H1 (cell line): ENCODE data around the gene LRIT2. TPM values are rescaled to one million over a fixed set of nuclear protein-coding genes. Genes with fewer than 3 reads are reported as not detected.

ENCODE experiments used
- CTCF ChIA-PET: fragments of 300-600 bp; sonication (Branson Sonifier 250); formaldehyde crosslinking; loops from one replicate; lab custom pipeline; 2021; ENCODE audit not compliant: partially characterized antibody; lab: Charles Lee
- POLR2A ChIA-PET: fragments of 300-600 bp; sonication (Branson Sonifier 250); formaldehyde crosslinking; loops from one replicate; lab custom pipeline; 2021; ENCODE audit warnings: inconsistent platforms; ENCODE audit not compliant: partially characterized antibody; lab: Charles Lee
- DNase-seq, 2 experiments: peaks; one replicate each; pipeline versions ENCODE4 v3.0.0 to v3.0.0-alpha.2; 2010 to 2022; ENCODE audit warnings: low spot score in 2 of 2, low read depth in 1 of 2, mixed read lengths in 1 of 2
- FAIRE-seq: peaks from 2 replicates; lab custom pipeline; 2011; peaks lifted over from hg19 to GRCh38; lab: Jason Lieb, UNC
- H2AFZ ChIP-seq: 2 replicates; pipeline ENCODE4 v1.8.1; 2012; ENCODE audit warnings: low read length, inconsistent platforms
- H2AK5ac ChIP-seq: 2 replicates; pipeline ENCODE4 v1.6.1; 2013; ENCODE audit warnings: low read depth, low read length
- H2BK120ac ChIP-seq: replicated peaks from 2 replicates; pipeline ENCODE3; 2013; ENCODE audit warnings: low read depth, low read length, inconsistent platforms
- H2BK12ac ChIP-seq: 2 replicates; pipeline ENCODE4 v1.6.1; 2013; ENCODE audit warnings: low read depth, low read length
- H2BK15ac ChIP-seq: 2 replicates; pipeline ENCODE4 v1.6.1; 2013; ENCODE audit warnings: low read length
- H2BK20ac ChIP-seq: 2 replicates; pipeline ENCODE4 v1.6.1; 2013; ENCODE audit warnings: low read length
- H2BK5ac ChIP-seq: 2 replicates; pipeline ENCODE4 v1.6.1; 2013; ENCODE audit warnings: low read depth, low read length
- H3K14ac ChIP-seq: 2 replicates; pipeline ENCODE4 v1.6.1; 2013; ENCODE audit warnings: inconsistent platforms; ENCODE audit not compliant: insufficient read length
- H3K18ac ChIP-seq: 2 replicates; pipeline ENCODE4 v1.6.1; 2013; ENCODE audit warnings: low read length; ENCODE audit errors: extremely low read depth
- H3K23ac ChIP-seq: 2 replicates; pipeline ENCODE4 v1.6.1; 2013; ENCODE audit warnings: inconsistent platforms; ENCODE audit not compliant: insufficient read length
- H3K23me2 ChIP-seq: 2 replicates; pipeline ENCODE4 v1.6.1; 2013; ENCODE audit warnings: low read depth, low read length
- H3K27ac ChIP-seq: 2 replicates; pipeline ENCODE4 v1.6.1; 2011; ENCODE audit warnings: low read depth, low read length, inconsistent platforms
- H3K27me3 ChIP-seq, 4 experiments: replicated peaks in 1 of 4; 1 replicate in 1 of 4; 2 replicates in 3 of 4; pipeline versions ENCODE4 v1.6.1 to v1.8.1; 2011 to 2013; ENCODE audit warnings: low read length in 3 of 4, mild to moderate bottlenecking in 3 of 4, inconsistent platforms in 2 of 4, mixed read lengths in 2 of 4, moderate library complexity in 1 of 4; ENCODE audit not compliant: control insufficient read depth in 3 of 4, insufficient read depth in 3 of 4; ENCODE audit errors: extremely low read depth in 1 of 4
- H3K36me3 ChIP-seq, 4 experiments: 2 replicates each; pipeline versions ENCODE4 v1.6.1 to v1.8.1; 2011 to 2013; ENCODE audit warnings: mild to moderate bottlenecking in 4 of 4, low read length in 3 of 4, moderate library complexity in 2 of 4, control low read depth in 1 of 4, inconsistent platforms in 1 of 4; ENCODE audit not compliant: insufficient read depth in 4 of 4, control insufficient read depth in 2 of 4
- H3K4ac ChIP-seq: replicated peaks from 2 replicates; pipeline ENCODE3; 2013; ENCODE audit warnings: low read length, low read depth, mixed read lengths, inconsistent platforms; ENCODE audit not compliant: insufficient read length
- H3K4me1 ChIP-seq, 4 experiments: replicated peaks in 1 of 4; 1 replicate in 1 of 4; 2 replicates in 3 of 4; pipeline versions ENCODE4 v1.6.1 to v1.8.1; 2011 to 2013; ENCODE audit warnings: low read length in 3 of 4, inconsistent platforms in 2 of 4, mixed read lengths in 1 of 4; ENCODE audit not compliant: insufficient read depth in 4 of 4, control insufficient read depth in 3 of 4
- H3K4me2 ChIP-seq, 2 experiments: 2 replicates each; pipeline versions ENCODE4 v1.6.1 to v1.8.1; 2011 to 2013; ENCODE audit warnings: low read depth in 2 of 2, low read length in 2 of 2, control low read depth in 1 of 2, inconsistent platforms in 1 of 2, mild to moderate bottlenecking in 1 of 2; ENCODE audit not compliant: insufficient read depth in 1 of 2
- H3K4me3 ChIP-seq, 4 experiments: fragments of 200-600, 300-600 bp in 1 of 4; sonication (generic), shearing (Covaris generic), sonication (Bioruptor Twin) in 1 of 4; 2 replicates each; pipeline versions ENCODE4 v1.5.1 to v1.8.1; 2011 to 2016; ENCODE audit warnings: low read length in 4 of 4, low read depth in 3 of 4, control low read depth in 2 of 4, inconsistent platforms in 2 of 4, mild to moderate bottlenecking in 2 of 4, mixed read lengths in 1 of 4, moderate library complexity in 1 of 4; ENCODE audit not compliant: insufficient read depth in 2 of 4; ENCODE audit errors: extremely low read depth in 1 of 4
- H3K56ac ChIP-seq: replicated peaks from 2 replicates; pipeline ENCODE3; 2013; ENCODE audit warnings: low read depth, mild to moderate bottlenecking, mixed read lengths, low read length, inconsistent platforms; ENCODE audit not compliant: insufficient read length
- H3K79me1 ChIP-seq: 2 replicates; pipeline ENCODE4 v1.6.1; 2013; ENCODE audit warnings: low read depth, low read length, control low read depth
- H3K79me2 ChIP-seq, 2 experiments: 2 replicates each; pipeline versions ENCODE4 v1.6.1 to v1.8.1; 2012 to 2013; ENCODE audit warnings: low read length in 2 of 2, mild to moderate bottlenecking in 2 of 2, inconsistent platforms in 1 of 2; ENCODE audit not compliant: insufficient read depth in 2 of 2, control insufficient read depth in 1 of 2
- H3K9ac ChIP-seq, 4 experiments: replicated peaks in 1 of 4; 1 replicate in 1 of 4; 2 replicates in 3 of 4; pipeline versions ENCODE4 v1.6.1 to v1.8.1; 2011 to 2013; ENCODE audit warnings: low read depth in 3 of 4, low read length in 3 of 4, control low read depth in 2 of 4, mild to moderate bottlenecking in 2 of 4, moderate library complexity in 2 of 4, inconsistent platforms in 1 of 4; ENCODE audit errors: extremely low read depth in 1 of 4
- H3K9me3 ChIP-seq, 2 experiments: 2 replicates each; pipeline versions ENCODE4 v1.6.1 to v1.8.1; 2012 to 2013; ENCODE audit warnings: mild to moderate bottlenecking in 2 of 2, moderate library complexity in 2 of 2, control low read depth in 1 of 2, inconsistent platforms in 1 of 2, low read depth in 1 of 2, low read length in 1 of 2, mixed read lengths in 1 of 2; ENCODE audit not compliant: insufficient read depth in 2 of 2
- H4K20me1 ChIP-seq, 2 experiments: replicated peaks in 1 of 2; 2 replicates each; pipeline versions ENCODE3 to v1.8.1; 2011 to 2013; ENCODE audit warnings: inconsistent platforms in 2 of 2, low read length in 2 of 2, mild to moderate bottlenecking in 1 of 2; ENCODE audit not compliant: insufficient read depth in 2 of 2, control insufficient read depth in 1 of 2
- H4K5ac ChIP-seq: 2 replicates; pipeline ENCODE4 v1.6.1; 2013; ENCODE audit warnings: low read length, low read depth, mixed read lengths, inconsistent platforms; ENCODE audit not compliant: insufficient read length
- H4K8ac ChIP-seq: 2 replicates; pipeline ENCODE4 v1.8.0; 2013; ENCODE audit warnings: mild to moderate bottlenecking, moderate library complexity, low read length, inconsistent platforms; ENCODE audit not compliant: insufficient read depth; ENCODE audit errors: extremely low read depth
- H4K91ac ChIP-seq: replicated peaks from 2 replicates; pipeline ENCODE3; 2013; ENCODE audit warnings: low read length, mixed read lengths, inconsistent platforms; ENCODE audit not compliant: insufficient read length
- BCL11A ChIP-seq, 2 experiments: IDR thresholded peaks; one replicate each; pipeline ENCODE4 v1.6.1; 2011; ENCODE audit warnings: low read depth in 2 of 2, low read length in 2 of 2, mild to moderate bottlenecking in 2 of 2
- CREB1 ChIP-seq: IDR thresholded peaks from 2 replicates; pipeline ENCODE4 v1.6.1; 2012; ENCODE audit warnings: inconsistent platforms
- HDAC2 ChIP-seq, 2 experiments: fragments of 300-600 bp in 1 of 2; sonication (generic) in 1 of 2; IDR thresholded peaks; 2 replicates each; pipeline ENCODE4 v1.6.1; 2011 to 2012; ENCODE audit warnings: low read depth in 2 of 2, low read length in 2 of 2, mild to moderate bottlenecking in 2 of 2, moderate library complexity in 2 of 2, borderline replicate concordance in 1 of 2, inconsistent platforms in 1 of 2
- KDM5A ChIP-seq: fragments of 200-600 bp; IDR thresholded peaks from 2 replicates; pipeline ENCODE4 v1.7.1; 2012; ENCODE audit warnings: mild to moderate bottlenecking, low read length, inconsistent platforms, mixed read lengths
- NANOG ChIP-seq: IDR thresholded peaks from 2 replicates; pipeline ENCODE4 v1.6.1; 2011; ENCODE audit warnings: low read length, low read depth, mild to moderate bottlenecking, inconsistent platforms; ENCODE audit not compliant: insufficient read depth, poor library complexity, severe bottlenecking
- POU5F1 ChIP-seq: IDR thresholded peaks from 2 replicates; pipeline ENCODE4 v1.6.1; 2011; ENCODE audit warnings: low read depth, mild to moderate bottlenecking, low read length, moderate library complexity
- RAD21 ChIP-seq, 2 experiments: IDR thresholded peaks in 1 of 2; conservative IDR thresholded peaks in 1 of 2; 2 replicates each; pipeline ENCODE4 v1.6.1; 2011; ENCODE audit warnings: low read depth in 2 of 2, low read length in 2 of 2, improper control_type of control experiment in 1 of 2, inconsistent platforms in 1 of 2, mild to moderate bottlenecking in 1 of 2, moderate library complexity in 1 of 2
- SP2 ChIP-seq: IDR thresholded peaks from 2 replicates; pipeline ENCODE4 v1.6.1; 2012; ENCODE audit warnings: mild to moderate bottlenecking, low read length, inconsistent platforms
- WGBS, 2 experiments: shearing (Covaris generic) in 1 of 2; methylation state at CpG; one replicate each; pipeline versions ENCODE4 v1.1.6 to v1.1.7; 2013 to 2015; ENCODE audit warnings: low lambda C conversion rate in 2 of 2, mixed read lengths in 2 of 2, inconsistent platforms in 1 of 2, low coverage in 1 of 2, missing lambda C conversion rate in 1 of 2; ENCODE audit not compliant: insufficient replicate concordance in 2 of 2, insufficient coverage in 1 of 2, insufficient read length in 1 of 2; ENCODE audit errors: extremely low coverage in 1 of 2, missing lambda C conversion rate in 1 of 2; 5-methylcytosine and 5-hydroxymethylcytosine counted together
- polyA plus RNA-seq, 7 experiments: library from polyadenylated mRNA; depleted of rRNA in 3 of 7; stranded (reverse) in 5 of 7; unstranded in 2 of 7; fragments of >200 nt in 5 of 7; fragments of 200-250 nt in 2 of 7; gene quantifications; 1 replicate in 5 of 7; 2 replicates in 1 of 7; 4 replicates in 1 of 7; pipeline versions ENCODE4 v1.2.1 to v1.2.3, GENCODE V29; 2011 to 2013; ENCODE audit warnings: missing spikeins in 2 of 7, mixed read lengths in 2 of 7
- total RNA-seq: library from RNA; stranded (reverse); fragmentation: NEBNext Ultra II Directional; extraction: Animal tissue kit (Norgen Biotek cat#: 25700); gene quantifications from 2 replicates; pipeline ENCODE4 v1.2.1, GENCODE V29; 2021

The LRIT2 gene
- total and polyA plus RNA-seq, 2 of the 8 experiments (the other 6 are each of a cell fraction or from before 2014, with no cell fraction given) = not detected

DNA sequence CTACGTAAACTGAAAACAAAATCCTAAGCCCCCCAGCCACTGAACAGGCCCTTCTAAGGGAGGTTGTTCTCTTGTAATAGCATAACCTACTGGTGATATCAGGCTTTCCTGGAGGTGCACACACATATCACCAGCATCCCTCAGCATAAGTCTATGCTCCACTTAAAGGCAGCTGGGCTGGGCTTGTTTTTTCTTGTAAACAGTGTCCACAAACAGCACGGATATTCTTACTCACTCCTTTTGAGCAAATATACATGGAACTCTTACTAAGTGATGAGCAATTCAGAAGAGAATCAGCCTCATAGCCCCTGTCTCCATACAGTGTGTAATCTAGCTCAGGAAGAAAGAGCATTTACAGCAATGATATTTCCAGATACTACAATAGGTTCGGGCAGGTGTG lies 13.6 kb upstream of the LRIT2 start:
- Histone ChIP-seq H3K79me1 (no peaks in the 10 kb centered on the region), H2BK15ac (no peak overlapping the region), H2AFZ (no peak overlapping the region), H3K9me3 (no peaks in the 10 kb centered on the region), H3K9ac (no peak overlapping the region), H3K4me2 (no peak overlapping the region), H3K27me3 (peaks cover 0 to 10% (median 7%) of the 10 kb centered on the region in 4 experiments; a peak in 5 of 7 replicates), H3K4ac (no peak overlapping the region), H2BK12ac (no peak overlapping the region), H2BK120ac (no peak overlapping the region), H2BK20ac (no peak overlapping the region), H4K8ac (no peak overlapping the region), H3K79me2 (no peaks in the 10 kb centered on the region), H3K14ac (no peak overlapping the region)
- ChIA-PET CTCF (interaction anchor here (0.8 to 11.2 kb wide), 14 partner anchors 9 to 309 kb away, joined by 3 to 102 read pairs (median 4); partner anchors contain the start of gene LRIT2), POLR2A (interaction anchor here (1.5 kb wide), 1 partner anchor 11 kb away, joined by 3 read pairs; no protein-coding TSS in a partner anchor)
- TF ChIP-seq SP2 (no peak), HDAC2 (IDR thresholded peaks at IDR 0.05; ENCODE audit: borderline replicate concordance in 1 of 2, low read depth in 2 of 2, low read length in 2 of 2) (no peak), KDM5A (no peak), POU5F1 (no peak), CREB1 (no peak), RAD21 (IDR thresholded peaks at IDR 0.05 in 1 of 2, conservative IDR thresholded peaks at IDR 0.05 in 1 of 2; ENCODE audit: low read depth in 2 of 2, low read length in 2 of 2) (no peak), NANOG (no peak), BCL11A (IDR thresholded peaks at IDR 0.05; ENCODE audit: low read depth in 2 of 2, low read length in 2 of 2) (no peak)
- TF ChIP-seq, all 59 proteins: peak for 0
- Histone ChIP-seq H4K20me1 (no peaks in the 10 kb centered on the region), H3K4me1 (peaks cover 0 to 2% (median 0%) of the 10 kb centered on the region in 4 experiments; a peak in 3 of 7 replicates), H4K91ac (no peak overlapping the region), H3K18ac (no peak overlapping the region), H3K27ac (no peak overlapping the region), H2BK5ac (no peak overlapping the region), H2AK5ac (no peak overlapping the region), H3K23me2 (no peaks in the 10 kb centered on the region; the same call in 1 of the 2 replicates), H3K4me3 (no peak overlapping the region), H3K56ac (no peak overlapping the region), H3K23ac (no peak overlapping the region), H4K5ac (no peak overlapping the region), H3K36me3 (no peaks in the 10 kb centered on the region)
- WGBS, 2 experiments = 87% methylated on average over 3 of the region's 3 CpGs; no CpG with 5 or more reads in 1 of the 2 experiments
- no peak for FAIRE-seq
- DNase-seq = no peak
